Gastrocnemius medialis (tissue), 4 donors: ENCODE data around the gene PTPRJ. TPM values are rescaled to one million over a fixed set of nuclear protein-coding genes. Genes with fewer than 3 reads are reported as not detected.
"Not testable (repeated sequence)": the region's sequence is repeated elsewhere in the genome, so short reads cannot be mapped to it uniquely, and the experiment has no call there.

Experiments
- ATAC-seq, 2 donors: fragments of 150-250 bp; one replicate each; pipeline ENCODE4 v1.9.1; 2016
- DNase-seq, 2 donors: peaks; one replicate each; pipeline ENCODE4 v3.0.0-alpha.2; 2019
- H3K27ac ChIP-seq, 4 donors: fragments of 200-600 bp; sonication (generic); 1 replicate in 1 of 4; 2 replicates in 3 of 4; pipeline ENCODE4 v1.5.1; 2016 to 2018; ENCODE audit warnings: mild to moderate bottlenecking in 2 of 4, moderate library complexity in 1 of 4
- H3K27me3 ChIP-seq, 3 donors: fragments of 200-600 bp; sonication (generic) in 2 of 3; 1 replicate in 1 of 3; 2 replicates in 2 of 3; pipeline versions ENCODE4 v1.5.1 to v1.6.0; 2016 to 2019; ENCODE audit warnings: mild to moderate bottlenecking in 1 of 3, moderate library complexity in 1 of 3
- H3K36me3 ChIP-seq, 2 donors: fragments of 200-600 bp; sonication (generic) in 1 of 2; one replicate each; pipeline ENCODE4 v1.5.1; 2017 to 2018
- H3K4me1 ChIP-seq, 2 donors: fragments of 200-600 bp; sonication (generic) in 1 of 2; one replicate each; pipeline ENCODE4 v1.5.1; 2016 to 2017; ENCODE audit warnings: mild to moderate bottlenecking in 2 of 2
- H3K4me3 ChIP-seq, 4 donors: fragments of 200-600 bp; sonication (generic) in 3 of 4; 1 replicate in 1 of 4; 2 replicates in 3 of 4; pipeline ENCODE4 v1.5.1; 2016 to 2019; ENCODE audit warnings: mild to moderate bottlenecking in 2 of 4
- H3K9me3 ChIP-seq, 3 donors: fragments of 200-600 bp; sonication (generic) in 2 of 3; 1 replicate in 1 of 3; 2 replicates in 2 of 3; pipeline ENCODE4 v1.5.1; 2016 to 2019
- CTCF ChIP-seq, 5 experiments: fragments of 450-650 bp in 3 of 5; fragments of 200-600 bp in 2 of 5; sonication (generic) in 2 of 5; IDR thresholded peaks in 4 of 5; conservative IDR thresholded peaks in 1 of 5; 1 replicate in 4 of 5; 2 replicates in 1 of 5; pipeline ENCODE4 v1.5.1; 2016 to 2019; ENCODE audit warnings: antibody characterized with exemption in 5 of 5, mild to moderate bottlenecking in 3 of 5, moderate library complexity in 3 of 5
- POLR2A ChIP-seq, 2 donors: fragments of 450-650 bp; IDR thresholded peaks; one replicate each; pipeline ENCODE4 v1.6.1; 2017; ENCODE audit warnings: antibody characterized with exemption in 2 of 2, mild to moderate bottlenecking in 2 of 2, moderate library complexity in 2 of 2
- in situ Hi-C, 4 donors: fragments of 200-750 bp; cut with MboI; loops; one replicate each; pipeline versions ENCODE4 v1.15.0 to v1.8.0; 2017; ENCODE audit warnings: low sequenced_read_pairs in 4 of 4
- intact Hi-C: fragments of 100-400 bp; cut with DNase I; formaldehyde crosslinking; loops from one replicate; pipeline ENCODE4 v1.15.1; 2023; ENCODE audit warnings: low total_unique reads
- total RNA-seq, 4 donors: library from RNA; depleted of rRNA; stranded (reverse); fragments of >200 nt; gene quantifications; one replicate each; pipeline versions ENCODE4 v1.1.0 to v1.2.3, GENCODE V29; 2016

PTPRJ gene
- 1 to 10 TPM; 5.4 to 9.0 (median 5.6) TPM for total RNA-seq

GRCh38 chr11:47980088-47980906 is at the start of gene PTPRJ:
Gene PTPRJ, plus strand, starts transcription at chr11:47980559. Its CDS starts 354 bp downstream, at chr11:47980913.
- no peaks in the 10 kb centered on the region for H3K9me3 ChIP-seq
- DNase-seq (peak in 1 of 2 donors; percentile 43), ATAC-seq (peak; percentile 67 to 72)
- H3K4me3 ChIP-seq, result peak within 1 kb of the TSS; percentile 67 to 93 (median 72)
- no peaks in the 10 kb centered on the region for H3K36me3 ChIP-seq
- in situ Hi-C loops, result no loop called here
- peaks cover 0 to 3% (median 0%) of the 10 kb centered on the region in 3 donors for H3K27me3 ChIP-seq
- intact Hi-C loops, result loop anchor here (2.0 kb wide), 1 partner anchor 101 kb away; no protein-coding TSS in a partner anchor
- H3K27ac ChIP-seq, result peak within 1 kb of the TSS; percentile 69 to 74 (median 72)
- H3K4me1 ChIP-seq, result peaks cover 8 to 12% of the 10 kb centered on the region in 2 donors
- no peak for TF ChIP-seq CTCF (IDR thresholded peaks at IDR 0.05 in 4 of 5, conservative IDR thresholded peaks at IDR 0.05 in 1 of 5)
- TF ChIP-seq POLR2A (IDR thresholded peaks at IDR 0.05), result peak; percentile 28 to 69

- no peak overlapping the region for H3K27ac ChIP-seq
- peaks cover 0 to 6% of the 10 kb centered on the region in 2 donors for H3K4me1 ChIP-seq
- H3K4me3 ChIP-seq, result no peak overlapping the region
- no peaks in the 10 kb centered on the region for H3K36me3 ChIP-seq
- no peaks in the 10 kb centered on the region for H3K9me3 ChIP-seq
- ATAC-seq (no peak), DNase-seq (no peak)
- no peaks in the 10 kb centered on the region for H3K27me3 ChIP-seq
- intact Hi-C loops, result no loop called here
- TF ChIP-seq POLR2A (IDR thresholded peaks at IDR 0.05), result no peak
- TF ChIP-seq CTCF (IDR thresholded peaks at IDR 0.05 in 4 of 5, conservative IDR thresholded peaks at IDR 0.05 in 1 of 5), result no peak
- in situ Hi-C loops, result loop anchor here (5.0 to 10.0 kb wide), 2 partner anchors 180 to 182 kb away; no protein-coding TSS in a partner anchor
Observed at GRCh38 chr11:47932544-47932943, 47.8 kb upstream of the PTPRJ start.

- intact Hi-C loops (loop anchor here (1.0 kb wide), 1 partner anchor 177 kb away; no protein-coding TSS in a partner anchor), in situ Hi-C loops (loop anchor here (5.0 to 10.0 kb wide), 2 partner anchors 179 to 181 kb away; no protein-coding TSS in a partner anchor)
- not testable (repeated sequence) for DNase-seq, ATAC-seq, H3K4me3 ChIP-seq, H3K4me1 ChIP-seq, H3K36me3 ChIP-seq, H3K27ac ChIP-seq, H3K9me3 ChIP-seq, H3K27me3 ChIP-seq
Observed at GRCh38 chr11:47933797-47934196, 46.6 kb upstream of the PTPRJ start.

GRCh38 chr11:47938791-47939560 is 41.4 kb upstream of the PTPRJ start:
- TF ChIP-seq POLR2A (IDR thresholded peaks at IDR 0.05) (no peak), CTCF (IDR thresholded peaks at IDR 0.05 in 4 of 5, conservative IDR thresholded peaks at IDR 0.05 in 1 of 5) (no peak)
- in situ Hi-C loops (loop anchor here in 1 of 4 donors (10.0 kb wide), 1 partner anchor 176 kb away; no protein-coding TSS in a partner anchor), intact Hi-C loops (no loop called here)
- ATAC-seq (no peak), DNase-seq (no peak)
- H3K4me3 ChIP-seq, result no peak overlapping the region
- no peaks in the 10 kb centered on the region for H3K27me3 ChIP-seq
- H3K9me3 ChIP-seq, result no peaks in the 10 kb centered on the region
- no peaks in the 10 kb centered on the region for H3K36me3 ChIP-seq
- H3K27ac ChIP-seq, result no peak overlapping the region
- no peaks in the 10 kb centered on the region for H3K4me1 ChIP-seq
